ENCODE measurements around the gene MAGI1.
"Not testable (repeated sequence)": the region's sequence is repeated elsewhere in the genome, so short reads cannot be mapped to it uniquely, and the experiment has no call there.

Gene MAGI1

GRCh38 chr3:65720989-65721737, 317.6 kb downstream of the MAGI1 start:
- H4K20me1 ChIP-seq (ENCODE audit: low read depth, low read length), result no peaks in the 10 kb centered on the region
- no peak overlapping the region for H3K9ac ChIP-seq (ENCODE audit: low read length)
- TF ChIP-seq CTCF (IDR thresholded peaks at IDR 0.05; ENCODE audit: insufficient read depth, low read length, poor library complexity, severe bottlenecking) (no peak), EZH2phosphoT487 (conservative IDR thresholded peaks at IDR 0.05; ENCODE audit: low read length) (no peak)
- no peak overlapping the region for H2AFZ ChIP-seq (ENCODE audit: low read depth, low read length, severe bottlenecking)
- no peaks in the 10 kb centered on the region for H3K9me3 ChIP-seq (ENCODE audit: insufficient read depth, low read length)
- H3K4me2 ChIP-seq (ENCODE audit: low read depth, low read length, poor library complexity, severe bottlenecking), result no peak overlapping the region
- no peak overlapping the region for H3K4me3 ChIP-seq (ENCODE audit: insufficient read depth, low read length, poor library complexity, severe bottlenecking)
- H3K9me2 ChIP-seq (replicated peaks; ENCODE audit: insufficient read depth, low read length), result peaks cover 5% of the 10 kb centered on the region; the same call in 1 of the 2 replicates
- no peaks in the 10 kb centered on the region for H3K27me3 ChIP-seq (ENCODE audit: low read length)
- no peaks in the 10 kb centered on the region for H3F3A ChIP-seq (ENCODE audit: insufficient read depth)
- H3K36me3 ChIP-seq (ENCODE audit: low read length), result no peaks in the 10 kb centered on the region
- H3K27ac ChIP-seq (ENCODE audit: low read depth, low read length), result no peak overlapping the region
- H3K79me2 ChIP-seq (ENCODE audit: insufficient read depth, low read length), result no peaks in the 10 kb centered on the region

- H3K79me2 ChIP-seq (ENCODE audit: insufficient read depth, low read length); H3K27me3 ChIP-seq (ENCODE audit: low read length); H3K9me2 ChIP-seq (replicated peaks; ENCODE audit: insufficient read depth, low read length); H4K20me1 ChIP-seq (ENCODE audit: low read depth, low read length); H3F3A ChIP-seq (ENCODE audit: insufficient read depth); H2AFZ ChIP-seq (ENCODE audit: low read depth, low read length, severe bottlenecking); H3K9ac ChIP-seq (ENCODE audit: low read length); H3K36me3 ChIP-seq (ENCODE audit: low read length); H3K4me3 ChIP-seq (ENCODE audit: insufficient read depth, low read length, poor library complexity, severe bottlenecking); H3K9me3 ChIP-seq (ENCODE audit: insufficient read depth, low read length); H3K27ac ChIP-seq (ENCODE audit: low read depth, low read length); H3K4me2 ChIP-seq (ENCODE audit: low read depth, low read length, poor library complexity, severe bottlenecking): not testable (repeated sequence)
These were observed 319.1 kb downstream of the MAGI1 start for GRCh38 chr3:65719639-65720038.

GRCh38 chr3:65717676-65718346, 320.9 kb downstream of the MAGI1 start:
- Histone ChIP-seq H3K4me3 (ENCODE audit: insufficient read depth, low read length, poor library complexity, severe bottlenecking) (no peak overlapping the region), H3K9me2 (replicated peaks; ENCODE audit: insufficient read depth, low read length) (no peaks in the 10 kb centered on the region), H3F3A (ENCODE audit: insufficient read depth) (no peaks in the 10 kb centered on the region), H4K20me1 (ENCODE audit: low read depth, low read length) (no peaks in the 10 kb centered on the region), H3K9me3 (ENCODE audit: insufficient read depth, low read length) (no peaks in the 10 kb centered on the region), H3K9ac (ENCODE audit: low read length) (no peak overlapping the region), H3K27ac (ENCODE audit: low read depth, low read length) (no peak overlapping the region), H3K27me3 (ENCODE audit: low read length) (no peaks in the 10 kb centered on the region), H3K4me2 (ENCODE audit: low read depth, low read length, poor library complexity, severe bottlenecking) (no peak overlapping the region), H2AFZ (ENCODE audit: low read depth, low read length, severe bottlenecking) (no peak overlapping the region), H3K79me2 (ENCODE audit: insufficient read depth, low read length) (no peaks in the 10 kb centered on the region), H3K36me3 (ENCODE audit: low read length) (no peaks in the 10 kb centered on the region)
- TF ChIP-seq CTCF (IDR thresholded peaks at IDR 0.05; ENCODE audit: insufficient read depth, low read length, poor library complexity, severe bottlenecking), result no peak
- TF ChIP-seq EZH2phosphoT487 (conservative IDR thresholded peaks at IDR 0.05; ENCODE audit: low read length), result no peak
